Measurements from ENCODE around the gene CACNB4.

The CACNB4 gene

GRCh38 chr2:151845884-151846283, 253.0 kb downstream of the CACNB4 start:
- TF ChIP-seq REST (IDR thresholded peaks at IDR 0.05; ENCODE audit: insufficient replicate concordance, low read depth) (no peak), POLR2AphosphoS5 (IDR thresholded peaks at IDR 0.05; ENCODE audit: low read depth) (no peak), GABPA (IDR thresholded peaks at IDR 0.05; ENCODE audit: low read depth) (no peak), SPI1 (IDR thresholded peaks at IDR 0.05; ENCODE audit: borderline replicate concordance, low read depth) (no peak)
- TF ChIP-seq, protein P1, sequence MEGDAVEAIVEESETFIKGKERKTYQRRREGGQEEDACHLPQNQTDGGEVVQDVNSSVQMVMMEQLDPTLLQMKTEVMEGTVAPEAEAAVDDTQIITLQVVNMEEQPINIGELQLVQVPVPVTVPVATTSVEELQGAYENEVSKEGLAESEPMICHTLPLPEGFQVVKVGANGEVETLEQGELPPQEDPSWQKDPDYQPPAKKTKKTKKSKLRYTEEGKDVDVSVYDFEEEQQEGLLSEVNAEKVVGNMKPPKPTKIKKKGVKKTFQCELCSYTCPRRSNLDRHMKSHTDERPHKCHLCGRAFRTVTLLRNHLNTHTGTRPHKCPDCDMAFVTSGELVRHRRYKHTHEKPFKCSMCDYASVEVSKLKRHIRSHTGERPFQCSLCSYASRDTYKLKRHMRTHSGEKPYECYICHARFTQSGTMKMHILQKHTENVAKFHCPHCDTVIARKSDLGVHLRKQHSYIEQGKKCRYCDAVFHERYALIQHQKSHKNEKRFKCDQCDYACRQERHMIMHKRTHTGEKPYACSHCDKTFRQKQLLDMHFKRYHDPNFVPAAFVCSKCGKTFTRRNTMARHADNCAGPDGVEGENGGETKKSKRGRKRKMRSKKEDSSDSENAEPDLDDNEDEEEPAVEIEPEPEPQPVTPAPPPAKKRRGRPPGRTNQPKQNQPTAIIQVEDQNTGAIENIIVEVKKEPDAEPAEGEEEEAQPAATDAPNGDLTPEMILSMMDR (IDR thresholded peaks at IDR 0.05; ENCODE audit: insufficient read depth, low read length): no peak
- no peak overlapping the region for H3K4me3 ChIP-seq (replicated peaks; ENCODE audit: insufficient read depth, low read length)
- H3K27me3 ChIP-seq (ENCODE audit: insufficient read depth, poor library complexity, severe bottlenecking): no peaks in the 10 kb centered on the region
- no peak overlapping the region for H3K27ac ChIP-seq (replicated peaks)
- no peak for DNase-seq (ENCODE audit: low read depth in 1 of 2, low spot score in 1 of 2)

DNA sequence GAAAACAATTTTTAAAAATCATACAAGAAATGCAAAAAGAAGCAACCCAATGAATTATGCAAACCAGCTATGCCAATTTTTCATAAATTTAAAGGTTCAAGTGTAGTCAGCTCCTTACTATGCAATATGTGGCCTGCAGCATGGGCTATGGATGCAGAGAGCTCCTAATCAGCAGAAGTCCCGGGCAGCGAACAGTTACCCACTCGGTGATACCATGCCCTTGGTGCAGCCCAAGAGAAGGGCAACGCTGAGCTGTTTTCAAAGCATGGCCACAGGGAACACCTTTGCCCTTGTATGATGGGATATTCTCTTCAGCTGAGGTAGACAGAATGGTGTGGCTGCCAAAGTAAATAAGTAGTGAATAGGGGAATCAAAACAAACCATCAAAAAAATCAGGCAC, 253.4 kb downstream of the CACNB4 start:
- Histone ChIP-seq H3K27ac (replicated peaks) (no peak overlapping the region), H3K4me3 (replicated peaks; ENCODE audit: insufficient read depth, low read length) (no peak overlapping the region), H3K27me3 (ENCODE audit: insufficient read depth, poor library complexity, severe bottlenecking) (no peaks in the 10 kb centered on the region)
- no peak for TF ChIP-seq GABPA (IDR thresholded peaks at IDR 0.05; ENCODE audit: low read depth)
- TF ChIP-seq POLR2AphosphoS5 (IDR thresholded peaks at IDR 0.05; ENCODE audit: low read depth): no peak
- TF ChIP-seq, protein P1 (IDR thresholded peaks at IDR 0.05; ENCODE audit: insufficient read depth, low read length): no peak
- TF ChIP-seq SPI1 (IDR thresholded peaks at IDR 0.05; ENCODE audit: borderline replicate concordance, low read depth): no peak
- TF ChIP-seq REST (IDR thresholded peaks at IDR 0.05; ENCODE audit: insufficient replicate concordance, low read depth): no peak
- no peak for DNase-seq (ENCODE audit: low read depth in 1 of 2, low spot score in 1 of 2)

DNA sequence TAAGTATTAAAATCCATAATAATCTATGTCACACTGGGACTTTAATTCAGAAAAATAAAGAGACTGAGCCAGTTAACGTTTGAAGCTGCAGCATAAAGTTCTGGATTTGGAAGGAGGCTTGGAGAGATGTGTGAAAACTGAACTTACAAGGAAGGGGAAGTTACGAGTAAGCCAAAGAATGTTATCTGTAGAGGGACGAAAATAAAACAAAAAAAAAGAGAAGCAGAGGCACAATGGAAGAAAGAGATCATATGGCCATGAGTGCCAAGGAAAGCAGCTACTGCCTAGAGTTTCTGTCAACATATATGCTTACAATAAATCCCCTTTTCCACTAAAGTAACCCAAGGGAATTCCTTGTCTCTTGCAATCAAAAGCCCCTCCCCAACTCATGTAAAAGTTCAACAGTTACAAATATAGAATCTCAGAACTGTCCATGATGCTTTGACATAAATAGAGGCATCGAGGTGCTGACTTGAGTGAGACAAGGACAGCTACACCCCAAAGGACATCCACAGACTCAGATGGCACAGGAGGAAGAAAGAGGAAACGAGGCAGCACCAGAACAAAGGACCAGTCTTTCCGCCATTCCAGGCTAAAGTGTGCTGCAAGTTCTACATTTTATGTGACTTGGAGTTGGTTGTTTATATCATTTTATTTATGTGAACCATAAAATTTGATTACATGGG, 254.5 kb downstream of the CACNB4 start:
- DNase-seq (ENCODE audit: low read depth in 1 of 2, low spot score in 1 of 2): no peak
- Histone ChIP-seq H3K27me3 (ENCODE audit: insufficient read depth, poor library complexity, severe bottlenecking) (no peaks in the 10 kb centered on the region), H3K27ac (replicated peaks) (no peak overlapping the region), H3K4me3 (replicated peaks; ENCODE audit: insufficient read depth, low read length) (no peak overlapping the region)
- TF ChIP-seq, protein P1 (IDR thresholded peaks at IDR 0.05; ENCODE audit: insufficient read depth, low read length): no peak
- no peak for TF ChIP-seq GABPA (IDR thresholded peaks at IDR 0.05; ENCODE audit: low read depth)
- no peak for TF ChIP-seq POLR2AphosphoS5 (IDR thresholded peaks at IDR 0.05; ENCODE audit: low read depth)
- no peak for TF ChIP-seq SPI1 (IDR thresholded peaks at IDR 0.05; ENCODE audit: borderline replicate concordance, low read depth)
- TF ChIP-seq REST (IDR thresholded peaks at IDR 0.05; ENCODE audit: insufficient replicate concordance, low read depth): no peak
